ENCODE data around the gene OSBPL6.
A peak's percentile ranks its signal among the peaks of the same experiment; 100 is the strongest.
"Not testable (repeated sequence)": the region's sequence is repeated elsewhere in the genome, so short reads cannot be mapped to it uniquely, and the experiment has no call there.

OSBPL6 gene

DNA sequence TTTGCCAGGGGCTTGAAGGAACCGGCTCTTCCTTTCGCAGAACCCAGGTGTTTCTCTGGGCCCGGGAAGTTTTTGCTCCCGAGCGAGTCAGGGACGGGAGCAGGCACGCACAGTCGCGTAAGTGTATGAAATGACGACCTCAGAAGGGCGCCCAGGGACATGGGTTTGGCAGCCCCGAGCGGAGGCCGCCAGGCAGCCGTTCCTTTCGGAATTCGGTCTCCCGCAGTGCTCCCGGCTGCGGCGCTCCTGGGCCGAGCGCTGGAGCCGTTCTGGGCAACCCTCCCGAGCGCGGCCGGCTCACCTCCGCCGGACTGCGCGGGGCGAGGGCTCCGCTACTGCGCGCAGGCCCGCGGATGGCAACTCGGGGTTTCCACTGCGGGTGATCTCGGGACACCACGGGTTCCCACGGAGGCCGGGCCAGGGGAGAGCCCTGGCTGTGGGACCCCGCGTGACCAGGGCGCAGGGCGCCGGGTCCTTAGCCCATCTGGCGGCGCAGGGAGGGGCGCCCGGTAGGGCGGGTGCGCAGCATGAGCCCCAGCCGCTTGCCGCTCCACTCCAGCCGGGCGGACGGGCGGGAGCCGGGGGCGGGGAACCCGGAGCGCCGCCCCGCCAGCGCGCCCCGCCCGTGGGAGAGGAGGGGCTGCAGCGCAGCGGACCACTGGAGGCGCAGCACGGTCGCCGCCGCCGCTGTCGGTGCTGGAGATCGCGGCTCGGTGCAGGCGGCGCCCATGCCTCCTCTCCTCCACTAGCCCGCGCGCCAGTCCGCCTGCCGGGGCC, at the start of gene OSBPL6:
Gene OSBPL6, plus strand, starts transcription at position 690 of the 777 bp plus-strand sequence. CDS start 111,673 bp downstream, outside the sequence.
- DNase-seq (ENCODE audit: low read depth), result peak; percentile 77

DNA sequence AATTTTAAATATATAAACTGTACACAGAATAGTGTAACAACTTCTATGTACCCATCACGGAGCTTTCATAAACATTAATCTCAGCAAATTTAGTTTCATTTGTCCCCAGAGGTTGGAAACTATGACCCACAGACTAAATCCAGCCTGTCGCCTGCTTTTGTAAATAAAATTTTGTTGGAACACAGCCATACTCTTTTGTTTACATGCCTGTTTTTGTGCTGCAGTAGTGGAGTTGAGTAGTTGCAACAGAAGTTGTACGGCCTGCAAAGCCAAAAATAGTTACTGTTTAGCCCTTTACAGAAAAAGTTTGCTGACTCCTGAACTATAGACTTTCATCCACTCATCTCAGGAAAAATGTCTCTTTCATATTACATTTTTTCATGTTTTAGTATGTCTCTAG, 42.3 kb upstream of the OSBPL6 start:
- no peak for DNase-seq (ENCODE audit: low read depth)

DNA sequence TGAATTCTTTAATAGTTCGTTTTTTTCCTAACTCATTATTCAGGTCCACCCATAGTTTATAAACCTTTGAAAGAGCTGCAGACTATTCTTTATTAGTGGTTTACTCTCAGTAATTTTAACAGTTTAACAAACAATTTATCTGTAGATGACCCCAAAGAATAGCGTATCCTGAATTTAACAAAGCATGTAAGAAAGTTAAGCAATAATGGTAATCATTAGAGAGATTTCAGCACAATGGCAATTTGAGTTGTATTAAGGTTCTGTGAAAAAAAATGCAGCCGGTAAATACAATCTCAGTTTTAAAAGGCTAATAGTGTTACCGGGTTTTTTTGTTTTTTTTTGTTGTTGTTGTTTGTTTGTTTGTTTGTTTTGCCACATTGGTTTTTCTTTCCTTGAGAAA, 41.8 kb upstream of the OSBPL6 start:
- no peak for DNase-seq (ENCODE audit: low read depth)

DNA sequence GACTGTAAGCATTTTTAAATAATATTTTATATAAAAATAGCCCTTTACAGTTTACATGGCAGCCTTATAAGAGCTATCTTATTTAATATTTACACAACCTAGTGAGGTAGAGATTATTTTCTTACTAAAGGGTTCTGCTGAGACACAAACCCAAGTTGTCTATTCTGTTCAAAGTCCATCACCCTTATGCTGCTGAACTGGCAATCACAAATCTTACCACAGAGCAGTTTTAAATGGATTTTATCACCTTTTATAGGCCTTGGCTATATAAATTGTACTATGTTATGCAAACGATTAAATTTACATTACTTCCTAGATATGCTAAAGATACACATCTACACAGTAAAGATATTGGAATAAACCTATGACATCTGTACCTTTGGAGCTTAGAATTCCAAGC, 41.3 kb upstream of the OSBPL6 start:
- DNase-seq (ENCODE audit: low read depth), result no peak

DNA sequence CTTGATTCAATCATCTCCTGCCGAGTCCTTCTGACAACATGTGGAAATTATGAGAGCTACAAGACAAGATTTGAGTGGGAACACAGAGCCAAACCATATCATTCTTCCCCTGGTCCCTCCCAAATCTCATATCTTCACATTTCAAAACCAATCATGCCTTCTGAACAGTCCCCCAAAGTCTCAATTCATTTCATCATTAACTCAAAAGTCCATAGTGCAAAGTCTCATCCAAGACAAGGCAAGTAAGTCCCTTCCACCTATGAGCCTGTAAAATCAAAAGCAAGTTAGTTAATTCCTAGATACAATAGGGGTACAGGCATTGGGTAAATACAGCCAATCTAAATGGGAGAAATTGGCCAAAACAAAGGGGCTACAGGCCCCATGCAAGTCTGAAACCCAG, 40.4 kb upstream of the OSBPL6 start:
- DNase-seq (ENCODE audit: low read depth), result not testable (repeated sequence)

DNA sequence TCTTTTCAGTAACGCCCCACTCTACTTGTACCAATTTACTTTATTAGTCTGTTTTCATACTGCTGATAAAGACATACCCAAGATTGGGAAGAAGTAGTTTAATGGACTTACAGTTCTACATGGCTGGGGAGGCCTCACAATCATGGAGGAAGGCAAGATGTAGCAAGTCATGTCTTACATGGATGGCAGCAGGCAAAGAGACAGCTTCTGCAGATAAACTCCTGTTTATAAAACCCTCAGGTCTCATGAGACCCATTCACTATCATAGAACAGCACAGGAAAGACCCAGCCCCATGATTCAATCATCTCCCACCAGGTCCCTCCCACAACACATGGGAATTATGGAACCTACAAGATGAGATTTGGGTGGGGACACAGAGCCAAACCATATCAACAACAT, 38.8 kb upstream of the OSBPL6 start:
- no peak for DNase-seq (ENCODE audit: low read depth)

DNA sequence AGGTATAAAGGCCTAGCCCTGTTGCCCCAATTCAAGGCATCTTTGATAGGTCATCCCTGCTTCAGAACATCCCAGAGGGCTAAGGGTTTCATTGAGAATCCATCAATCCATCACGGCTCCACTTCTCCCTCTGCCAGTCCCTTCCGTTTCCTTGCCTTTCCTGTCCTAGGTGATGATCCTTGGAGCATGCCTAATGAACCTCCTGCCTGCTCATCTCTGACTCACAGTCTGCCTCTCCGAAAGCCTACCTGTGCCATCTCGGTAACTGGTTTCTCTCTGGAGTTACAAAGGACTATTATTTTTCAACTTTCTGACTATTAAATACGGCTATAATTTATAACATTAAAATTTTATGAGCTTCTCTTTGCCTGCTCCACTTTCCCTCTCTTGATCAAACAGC, 36.7 kb upstream of the OSBPL6 start:
- no peak for DNase-seq (ENCODE audit: low read depth)

DNA sequence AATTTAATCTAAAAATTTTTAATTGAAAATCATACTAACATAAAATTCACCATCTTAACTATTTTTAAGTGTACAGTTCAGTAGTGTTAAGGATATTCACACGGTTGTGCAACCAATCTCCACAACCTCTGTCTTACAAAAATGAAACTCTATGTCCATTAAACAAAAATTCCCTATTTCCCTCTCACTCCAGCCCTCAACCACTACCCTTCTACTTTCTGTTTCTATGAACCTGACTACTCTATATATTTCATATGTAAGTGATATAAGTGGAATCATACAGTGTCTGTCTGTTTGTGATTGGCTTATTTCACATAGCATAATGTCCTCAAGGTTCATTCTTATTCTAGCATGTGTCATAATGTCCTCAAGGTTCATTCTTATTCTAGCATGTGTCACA, 34.3 kb upstream of the OSBPL6 start:
- DNase-seq (ENCODE audit: low read depth), result no peak

DNA sequence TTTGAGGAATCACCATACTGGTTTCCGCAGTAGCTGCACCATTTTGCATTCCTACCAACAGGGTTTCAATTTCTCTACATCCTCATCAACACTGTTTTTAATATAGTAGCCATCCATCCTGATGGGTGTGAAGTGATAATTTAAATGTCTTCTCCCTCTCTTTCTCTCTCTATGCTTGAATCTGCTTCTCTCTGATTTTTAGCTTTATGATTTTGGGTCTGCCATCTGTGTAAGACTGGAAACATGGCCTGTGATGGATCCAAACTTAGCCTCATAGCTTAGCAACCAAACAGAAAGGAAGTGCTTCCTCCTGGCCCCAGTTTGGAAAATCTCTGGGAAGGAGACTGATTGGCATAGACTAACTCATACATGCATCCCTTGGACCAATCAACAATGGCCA, 33.7 kb upstream of the OSBPL6 start:
- DNase-seq (ENCODE audit: low read depth), result no peak

DNA sequence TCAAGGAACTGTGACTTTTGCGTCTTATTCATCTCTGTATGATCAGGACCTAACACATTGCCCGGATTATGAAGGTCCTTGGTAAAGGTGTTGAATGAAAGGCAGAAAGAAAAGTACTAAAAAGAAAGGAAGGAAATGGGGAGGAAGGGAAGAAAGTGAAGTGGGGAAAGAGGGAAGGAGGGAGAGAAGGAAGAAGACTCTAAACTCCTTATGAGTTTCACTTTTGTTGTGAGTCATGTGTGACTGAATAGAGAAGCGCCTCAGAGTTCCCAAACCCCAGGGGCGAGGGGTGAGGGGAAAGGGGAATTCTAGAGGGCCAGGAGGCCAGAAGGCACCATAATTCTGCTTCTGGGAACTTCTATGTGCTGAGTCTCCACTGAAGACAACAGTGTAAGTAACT, 30.9 kb upstream of the OSBPL6 start:
- DNase-seq (ENCODE audit: low read depth), result peak; percentile 27

DNA sequence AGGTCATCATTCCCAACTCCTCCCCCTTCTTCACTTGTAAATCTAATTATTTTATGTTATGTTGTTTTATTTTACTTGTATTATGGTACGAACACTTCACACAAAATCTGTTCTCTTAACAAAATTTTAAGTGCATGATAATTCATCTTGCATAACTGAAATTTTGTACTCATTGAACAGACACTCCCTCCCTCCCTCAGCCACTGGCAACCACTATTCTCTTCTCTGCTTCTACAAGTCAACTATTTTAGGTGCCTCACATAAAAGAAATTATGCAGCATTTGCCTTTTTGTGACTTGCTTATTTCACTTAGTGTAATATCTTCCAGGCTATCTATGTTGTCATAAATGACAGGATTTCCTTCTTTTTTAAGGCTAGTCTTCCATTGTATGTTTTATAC, 30.4 kb upstream of the OSBPL6 start:
- no peak for DNase-seq (ENCODE audit: low read depth)

DNA sequence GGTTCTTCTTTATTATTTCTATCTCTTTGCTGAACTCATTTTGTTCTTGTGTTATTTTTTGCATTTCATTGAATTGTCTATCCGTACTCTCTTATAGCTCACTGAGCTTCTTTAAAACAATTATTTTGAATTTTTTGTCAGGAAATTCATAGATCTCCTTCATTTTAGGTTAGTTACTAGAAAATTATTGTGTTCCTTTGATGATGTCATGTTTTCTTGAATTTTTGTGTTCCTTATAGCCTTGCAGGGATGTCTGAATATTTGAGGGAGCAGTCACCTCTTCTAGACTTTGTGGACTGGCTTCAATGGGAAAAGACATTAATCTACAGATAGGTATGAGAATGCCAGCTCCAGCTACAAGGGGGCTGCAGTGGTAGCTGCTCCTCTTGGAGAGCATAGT, 20.7 kb upstream of the OSBPL6 start:
- no peak for DNase-seq (ENCODE audit: low read depth)

DNA sequence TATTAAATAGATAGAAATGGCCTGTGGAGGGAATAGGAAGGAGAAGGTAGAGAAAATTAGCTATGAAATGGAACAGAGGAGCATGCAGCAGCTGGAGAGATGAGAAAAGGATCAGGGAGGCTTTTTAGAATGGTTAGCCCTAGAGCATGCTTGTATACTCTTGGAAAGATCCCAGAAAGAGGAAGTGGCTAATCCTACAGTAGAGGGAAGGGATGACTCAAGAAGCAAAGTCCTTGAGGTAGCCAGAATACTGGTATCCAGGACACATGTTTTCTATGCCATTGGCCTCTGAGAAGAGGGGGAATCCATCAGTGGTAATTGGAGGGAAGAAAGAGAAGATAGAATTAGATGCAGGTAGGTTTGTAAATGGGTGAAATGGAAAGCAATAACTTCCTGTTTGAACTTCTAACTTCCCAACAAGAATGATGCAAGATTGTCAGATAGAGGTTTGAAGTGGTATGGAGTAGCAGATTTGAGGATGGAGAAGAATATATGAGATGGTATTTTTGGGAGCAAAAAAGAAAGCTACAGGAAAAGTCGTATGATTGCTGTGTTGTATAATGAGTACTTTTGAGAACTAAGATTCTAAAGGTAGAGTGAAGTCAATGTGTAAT, 17.1 kb upstream of the OSBPL6 start:
- peak; percentile 54 for DNase-seq (ENCODE audit: low read depth)

DNA sequence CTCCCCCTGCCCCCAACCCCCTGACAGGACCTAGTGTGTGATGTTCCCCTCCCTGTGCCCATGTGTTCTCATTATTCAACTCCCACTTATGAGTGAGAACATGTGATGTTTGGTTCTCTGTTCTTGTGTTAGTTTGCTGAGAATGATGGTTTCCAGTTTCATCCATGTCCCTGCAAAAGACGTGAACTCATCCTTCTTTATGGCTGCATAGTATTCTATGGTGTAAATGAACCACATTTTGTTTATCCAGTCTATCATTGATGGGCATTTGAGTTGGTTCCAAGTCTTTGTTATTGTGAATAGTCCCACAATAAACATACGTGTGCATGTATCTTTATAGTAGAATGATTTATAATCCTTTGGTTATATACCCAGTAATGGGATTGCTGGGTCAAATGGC, 13.7 kb upstream of the OSBPL6 start:
- DNase-seq (ENCODE audit: low read depth), result not testable (repeated sequence)

DNA sequence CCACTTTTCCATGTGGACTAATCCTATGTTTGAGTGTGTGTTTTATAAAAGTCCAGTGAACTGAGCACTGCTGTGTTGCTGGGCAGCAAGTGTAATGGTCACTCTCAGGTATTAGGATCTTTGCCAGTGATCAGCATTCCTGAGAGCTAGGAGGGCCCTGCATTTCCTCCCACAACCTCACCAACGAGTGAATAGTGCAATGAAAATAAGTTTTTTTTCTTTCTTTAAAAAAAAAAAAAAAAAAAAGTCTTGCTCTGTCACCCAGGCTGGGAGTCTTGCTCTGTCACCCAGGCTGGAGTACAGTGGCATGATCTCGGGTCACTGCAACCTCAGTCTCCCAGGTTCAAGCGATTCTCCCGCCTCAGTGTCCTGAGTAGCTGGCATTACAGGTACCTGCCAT, 6.5 kb upstream of the OSBPL6 start:
- DNase-seq (ENCODE audit: low read depth), result no peak

DNA sequence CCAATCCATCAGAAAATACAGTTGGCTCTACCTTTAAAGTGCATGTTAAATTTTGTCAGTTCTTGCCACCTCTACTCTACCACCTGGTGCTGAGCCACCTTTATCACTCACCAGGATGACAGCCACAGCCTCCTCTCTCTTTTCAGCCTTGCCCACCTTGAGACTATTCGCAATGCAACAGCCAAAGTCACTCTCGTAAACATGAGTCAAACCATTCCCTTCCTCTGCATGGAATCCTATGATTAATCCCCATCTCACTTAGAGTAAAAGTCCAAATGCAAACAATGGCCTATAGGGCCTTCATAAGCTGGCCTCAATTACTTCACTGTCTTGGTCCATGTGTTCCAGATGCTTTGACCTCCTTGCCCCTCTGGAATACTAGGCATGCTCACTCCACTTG, 5.8 kb upstream of the OSBPL6 start:
- DNase-seq (ENCODE audit: low read depth), result no peak

DNA sequence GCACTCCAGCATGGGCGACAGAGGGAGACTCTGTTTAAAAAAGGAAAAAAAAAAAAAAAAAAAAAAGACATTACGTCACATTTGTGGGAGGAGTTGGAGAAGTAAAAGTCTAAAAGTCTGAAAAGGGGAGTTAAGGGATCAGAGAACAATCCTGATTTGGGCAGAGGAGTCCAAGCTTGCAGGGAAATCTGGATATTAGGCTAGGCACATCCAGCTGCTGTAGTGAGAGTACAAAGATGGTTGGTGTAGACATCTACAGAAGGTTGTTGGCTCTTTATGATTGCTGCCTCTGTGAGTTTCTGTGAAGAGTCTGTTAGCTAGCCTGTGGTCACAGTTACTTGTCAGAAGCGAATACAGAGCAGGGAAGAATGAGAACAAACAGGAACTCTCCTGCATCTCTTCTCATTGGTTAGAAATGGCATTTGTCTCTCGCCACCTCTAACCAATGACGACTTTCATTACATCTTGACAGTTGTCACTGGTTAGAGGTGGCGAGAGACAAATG, 3.3 kb upstream of the OSBPL6 start:
- no peak for DNase-seq (ENCODE audit: low read depth)

DNA sequence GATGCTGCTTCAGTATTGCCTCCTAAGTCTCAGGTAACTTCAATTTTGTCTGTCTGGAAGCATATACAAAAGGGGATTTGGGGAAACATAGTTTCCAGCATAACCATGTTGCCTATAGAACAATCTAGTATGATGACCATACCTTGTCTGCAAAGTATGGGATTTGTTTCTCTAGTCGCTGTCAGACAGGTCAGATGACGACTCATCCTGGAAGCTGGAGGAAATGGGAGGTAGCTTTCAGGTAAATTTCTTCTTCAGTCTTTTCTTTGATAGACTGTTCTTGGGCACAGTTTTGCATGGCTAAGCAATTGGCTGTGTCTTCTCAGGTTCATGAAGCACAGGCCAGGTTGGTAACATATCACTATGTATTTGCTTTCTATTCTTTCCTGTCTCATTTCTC, 2.8 kb upstream of the OSBPL6 start:
- no peak for DNase-seq (ENCODE audit: low read depth)

DNA sequence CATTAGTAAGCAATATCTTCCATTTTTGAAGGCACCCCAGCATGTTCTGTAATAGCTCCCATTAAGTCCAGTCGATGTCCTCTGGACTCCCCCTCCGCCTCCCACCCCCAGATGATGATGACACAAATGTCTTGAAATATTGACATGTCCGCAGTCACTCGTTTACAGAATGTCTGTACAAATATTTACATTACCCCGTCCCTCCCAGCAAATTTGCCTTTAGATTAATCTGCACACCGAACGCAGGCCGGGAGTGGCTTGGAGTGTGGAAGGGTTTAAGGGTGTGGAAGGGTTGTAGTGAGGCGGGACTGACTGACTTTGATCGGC, 853 bp upstream of the OSBPL6 start:
- no peak for DNase-seq (ENCODE audit: low read depth)

DNA sequence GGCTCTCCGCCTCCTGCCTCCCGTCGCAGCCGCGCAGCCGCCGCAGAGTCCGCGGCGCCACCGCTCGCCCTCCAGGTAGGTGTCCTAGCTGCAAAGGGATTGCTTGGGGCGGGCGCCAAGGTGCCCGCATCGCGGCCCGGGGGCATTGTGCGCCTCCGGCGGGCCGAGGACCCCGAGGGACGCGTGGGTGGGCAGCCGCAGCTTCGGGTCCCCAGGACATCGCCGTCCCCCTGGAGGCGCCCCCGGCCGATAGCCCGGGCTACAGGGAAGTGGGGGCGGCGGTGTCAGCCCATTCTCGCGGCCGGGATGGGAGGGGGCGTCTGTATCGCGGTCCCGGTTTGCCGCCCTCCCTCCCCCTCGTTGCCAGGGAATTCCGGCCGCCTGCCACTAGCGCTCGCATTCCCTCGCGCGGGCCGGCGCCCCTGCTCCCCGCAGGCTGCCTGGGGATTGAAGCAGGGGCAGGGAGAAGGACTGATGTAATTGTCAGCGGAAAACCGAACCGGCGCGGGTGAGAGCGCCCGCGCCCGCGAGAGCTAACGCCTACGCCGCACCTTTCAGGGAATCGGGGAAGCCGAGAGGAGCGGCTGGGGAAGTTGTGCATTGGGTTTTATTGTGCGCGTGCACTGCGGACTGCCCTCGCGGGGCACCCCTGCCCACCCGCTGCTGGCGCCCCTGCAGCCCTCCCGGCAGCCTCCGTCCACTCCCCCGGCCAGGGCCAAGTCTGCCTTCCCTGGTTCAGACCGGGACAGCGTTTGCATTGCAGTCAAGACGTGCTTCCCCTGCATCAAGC, 483 bp downstream of the OSBPL6 start:
- DNase-seq (ENCODE audit: low read depth), result peak; percentile 31

DNA sequence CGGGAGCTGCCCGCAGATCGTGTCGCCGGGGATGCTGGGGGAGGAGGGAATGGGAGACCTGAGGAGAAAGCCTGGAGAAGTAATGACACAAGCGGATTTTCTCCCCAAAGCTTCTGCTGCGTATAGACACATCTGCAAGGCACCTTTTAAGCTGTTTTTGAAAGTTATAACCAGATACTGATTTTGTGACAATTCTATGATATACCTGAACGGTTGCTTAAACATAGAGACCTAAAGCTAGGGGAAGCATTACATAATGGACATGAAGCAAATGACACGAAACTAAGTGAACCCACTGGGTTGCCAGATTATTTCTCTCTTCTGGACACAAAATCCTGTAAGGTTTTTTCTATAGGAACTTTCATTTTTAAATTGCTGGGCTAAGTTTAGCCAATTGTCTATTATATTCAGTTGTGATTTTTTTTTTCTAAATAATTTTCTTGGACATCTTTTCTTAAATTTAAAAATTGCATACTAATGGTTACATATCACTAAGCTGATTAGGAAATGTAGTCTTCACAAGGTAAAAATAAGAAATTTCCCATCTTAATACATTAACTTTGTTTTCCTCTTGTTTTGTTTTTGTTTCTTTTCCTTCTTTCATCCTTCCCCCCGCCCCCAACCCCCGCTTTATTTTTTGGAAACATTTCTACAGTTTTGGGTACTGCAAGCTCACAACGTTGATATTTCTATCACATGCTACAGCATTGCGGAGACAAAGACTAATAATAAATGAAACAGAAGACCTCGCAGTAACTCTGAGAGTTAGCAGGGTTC, 1.3 kb downstream of the OSBPL6 start:
- no peak for DNase-seq (ENCODE audit: low read depth)

DNA sequence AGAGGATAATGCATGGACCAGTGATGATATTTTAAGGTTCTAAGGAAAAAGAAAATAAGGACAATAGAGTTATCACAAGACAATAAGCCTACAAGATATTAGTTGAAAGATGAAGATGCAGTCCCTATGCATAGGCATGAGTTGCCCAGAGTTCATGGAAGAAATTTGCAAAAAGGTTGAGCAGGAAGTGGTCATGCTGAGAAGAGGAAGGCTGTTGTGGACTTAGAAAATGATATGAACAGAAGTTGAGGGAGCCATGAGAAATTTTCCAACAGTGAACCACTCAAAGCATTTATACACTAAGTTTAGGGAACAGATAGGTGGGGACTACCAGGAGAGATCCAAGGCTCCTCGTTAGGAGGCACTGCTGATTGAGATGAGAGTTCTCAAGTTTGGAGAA, 3.5 kb downstream of the OSBPL6 start:
- no peak for DNase-seq (ENCODE audit: low read depth)
